Activated CD4-positive, alpha-beta T cell treated with anti-CD3 and anti-CD28 coated beads, Interleukin-2, amount 10 ng/mL, durations not matched to agents 7 days and 5 days (primary cell): Measurements from ENCODE around the gene MEGF11. TPM values are rescaled to one million over a fixed set of nuclear protein-coding genes. Genes with fewer than 3 reads are reported as not detected.
"Not testable (repeated sequence)": the region's sequence is repeated elsewhere in the genome, so short reads cannot be mapped to it uniquely, and the experiment has no call there.

Experiments
- CTCF ChIA-PET: fragments of 350-600 bp; sonication (Branson Sonifier 250); formaldehyde crosslinking; loops from one replicate; lab custom pipeline; 2021; ENCODE audit warnings: antibody characterized with exemption; lab: Charles Lee
- POLR2A ChIA-PET: fragments of 350-600 bp; sonication (Branson Sonifier 250); formaldehyde crosslinking; loops from one replicate; lab custom pipeline; 2021; ENCODE audit warnings: antibody characterized with exemption; lab: Charles Lee
- DNase-seq: peaks from one replicate; pipeline ENCODE4 v3.0.0-alpha.2; 2020
- H3K27ac Mint-ChIP-seq: one replicate; pipeline ENCODE4 v1.8.0; 2021; ENCODE audit warnings: mild to moderate bottlenecking, moderate library complexity, mixed read lengths
- H3K27me3 Mint-ChIP-seq: one replicate; pipeline ENCODE4 v1.8.0; 2021; ENCODE audit warnings: mixed read lengths
- H3K36me3 Mint-ChIP-seq: one replicate; pipeline ENCODE4 v1.8.0; 2021; ENCODE audit warnings: low read depth, mixed read lengths
- H3K4me1 Mint-ChIP-seq: one replicate; pipeline ENCODE4 v1.8.0; 2021; ENCODE audit warnings: mixed read lengths
- H3K4me3 Mint-ChIP-seq: one replicate; pipeline ENCODE4 v1.8.0; 2021; ENCODE audit warnings: mild to moderate bottlenecking, moderate library complexity, mixed read lengths
- H3K9me3 Mint-ChIP-seq: one replicate; pipeline ENCODE4 v1.8.0; 2021; ENCODE audit warnings: mixed read lengths
- total RNA-seq, 2 experiments: library from RNA; stranded (reverse); gene quantifications; one replicate each; pipeline ENCODE4 v1.2.3, GENCODE V29; 2021

MEGF11 gene
- total RNA-seq, 2 experiments from 2014 or later, result not detected

GRCh38 chr15:65982627-65983322 lies 270.8 kb downstream of the MEGF11 start:
- H3K27me3 Mint-ChIP-seq, result peaks cover 45% of the 10 kb centered on the region
- ChIA-PET CTCF (no interaction called here), POLR2A (no interaction called here)
- H3K4me3 Mint-ChIP-seq, result peak overlapping the region; percentile 57
- peaks cover 15% of the 10 kb centered on the region for H3K4me1 Mint-ChIP-seq
- no peak overlapping the region for H3K27ac Mint-ChIP-seq
- H3K36me3 Mint-ChIP-seq, result no peaks in the 10 kb centered on the region
- H3K9me3 Mint-ChIP-seq, result no peaks in the 10 kb centered on the region
- DNase-seq, result no peak

DNA sequence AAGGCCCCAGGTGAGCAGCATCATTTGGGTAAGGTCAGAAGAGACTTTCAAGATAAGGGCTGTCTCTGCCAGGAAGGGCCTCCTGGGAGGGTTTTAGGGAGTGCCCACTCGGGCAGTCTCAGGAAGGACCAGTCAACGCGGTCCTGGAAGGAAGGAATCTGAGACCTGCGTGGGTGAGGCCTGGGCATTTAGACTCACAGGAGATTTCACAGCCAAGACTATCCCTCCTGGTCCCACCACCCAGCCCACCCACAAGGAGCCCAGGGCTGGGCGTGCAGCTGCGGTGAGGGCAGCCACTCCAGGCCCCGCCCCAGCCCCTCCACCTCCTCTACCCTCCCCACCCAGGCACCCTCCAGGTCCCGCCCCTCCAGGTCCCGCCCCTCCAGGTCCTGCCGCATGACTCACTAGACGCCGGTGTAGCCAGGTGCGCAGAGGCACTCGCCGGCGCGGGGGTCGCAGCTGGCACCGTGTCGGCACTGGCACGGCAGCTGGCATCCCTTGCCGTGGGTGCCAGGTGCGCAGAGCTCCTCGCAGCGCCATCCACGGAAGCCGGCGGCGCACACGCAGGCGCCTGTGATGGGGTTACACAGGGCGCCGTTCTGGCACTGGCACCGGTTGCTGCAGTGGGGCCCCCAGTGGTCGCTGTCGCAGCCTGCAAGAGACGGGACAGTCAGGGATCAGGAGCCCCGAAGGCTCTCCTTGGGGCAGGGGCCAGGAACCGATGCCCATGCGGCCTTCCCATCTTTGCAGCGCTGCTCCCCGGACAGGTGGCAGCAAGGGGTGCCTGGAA lies 271.5 kb downstream of the MEGF11 start:
- Mint-ChIP-seq H3K27ac (no peak overlapping the region), H3K4me1 (peaks cover 15% of the 10 kb centered on the region), H3K4me3 (peak overlapping the region; percentile 57), H3K27me3 (peaks cover 44% of the 10 kb centered on the region), H3K9me3 (no peaks in the 10 kb centered on the region), H3K36me3 (no peaks in the 10 kb centered on the region)
- CTCF ChIA-PET, result interaction anchor here (0.6 kb wide), 1 partner anchor 601 kb away, joined by 5 read pairs; no protein-coding TSS in a partner anchor
- POLR2A ChIA-PET, result no interaction called here
- DNase-seq, result peak; percentile 64

- Mint-ChIP-seq H3K4me1 (peaks cover 15% of the 10 kb centered on the region), H3K27ac (no peak overlapping the region), H3K9me3 (no peaks in the 10 kb centered on the region), H3K36me3 (no peaks in the 10 kb centered on the region), H3K27me3 (peaks cover 36% of the 10 kb centered on the region), H3K4me3 (no peak overlapping the region)
- peak; percentile 33 for DNase-seq
- CTCF ChIA-PET, result no interaction called here
- POLR2A ChIA-PET, result no interaction called here
Observed at GRCh38 chr15:65980824-65981456, 272.6 kb downstream of the MEGF11 start.

DNA sequence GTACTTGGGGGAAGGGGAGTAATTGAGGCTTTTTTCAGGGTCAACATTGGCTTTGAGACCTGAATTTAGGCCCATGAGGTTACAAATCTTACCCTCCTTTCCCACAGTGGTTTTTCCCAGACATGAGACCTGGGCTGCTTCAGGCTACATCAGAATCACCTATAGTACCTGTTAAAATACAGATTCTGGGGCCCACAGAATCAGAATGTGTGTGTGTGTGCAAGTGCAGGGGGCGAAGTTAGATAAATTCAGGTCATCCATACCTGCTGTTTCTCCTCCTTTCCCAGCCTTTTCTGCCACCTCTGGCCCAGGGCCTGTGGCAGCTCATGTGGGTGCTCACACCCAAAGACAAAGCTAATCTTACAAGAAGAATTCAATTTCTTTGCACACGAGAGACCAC lies 273.7 kb downstream of the MEGF11 start:
- ChIA-PET POLR2A (no interaction called here), CTCF (no interaction called here)
- Mint-ChIP-seq H3K4me3 (no peak overlapping the region), H3K4me1 (peaks cover 15% of the 10 kb centered on the region), H3K27me3 (peaks cover 29% of the 10 kb centered on the region), H3K27ac (no peak overlapping the region), H3K9me3 (no peaks in the 10 kb centered on the region), H3K36me3 (no peaks in the 10 kb centered on the region)
- no peak for DNase-seq

- peaks cover 15% of the 10 kb centered on the region for H3K4me1 Mint-ChIP-seq
- ChIA-PET CTCF (interaction anchor here (1.3 kb wide), 1 partner anchor 77 kb away, joined by 3 read pairs; no protein-coding TSS in a partner anchor), POLR2A (no interaction called here)
- no peak for DNase-seq
- H3K4me3 Mint-ChIP-seq, result no peak overlapping the region
- no peak overlapping the region for H3K27ac Mint-ChIP-seq
- peaks cover 29% of the 10 kb centered on the region for H3K27me3 Mint-ChIP-seq
- H3K36me3 Mint-ChIP-seq, result no peaks in the 10 kb centered on the region
- H3K9me3 Mint-ChIP-seq, result no peaks in the 10 kb centered on the region
Observed at GRCh38 chr15:65979316-65979715, 274.2 kb downstream of the MEGF11 start.

DNA sequence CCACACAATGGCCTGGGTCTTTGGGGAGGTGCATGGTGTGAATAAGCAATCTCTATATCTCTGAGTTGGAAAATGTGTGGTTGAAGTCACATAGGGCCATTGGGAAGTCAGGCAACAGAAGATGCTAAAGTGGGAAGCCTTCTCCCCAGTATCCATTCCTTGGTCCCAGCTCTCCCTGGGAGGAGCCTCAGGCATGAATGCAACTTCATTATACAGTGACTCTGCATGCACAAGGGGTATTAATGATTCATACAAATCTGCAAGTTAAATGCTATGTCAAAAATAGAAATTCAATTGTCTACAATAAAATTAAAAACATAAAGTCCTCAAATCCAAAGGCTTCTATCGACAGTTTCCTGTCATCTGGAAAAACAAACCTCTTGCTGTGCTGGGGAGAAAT lies 275.4 kb downstream of the MEGF11 start:
- peaks cover 15% of the 10 kb centered on the region for H3K4me1 Mint-ChIP-seq
- ChIA-PET POLR2A (interaction anchor here (0.7 kb wide), 1 partner anchor 26 kb away, joined by 3 read pairs; no protein-coding TSS in a partner anchor), CTCF (interaction anchor here (0.6 to 1.3 kb wide), 3 partner anchors 79 to 898 kb away, joined by 3 to 4 read pairs (median 3); no protein-coding TSS in a partner anchor)
- H3K4me3 Mint-ChIP-seq, result no peak overlapping the region
- H3K27me3 Mint-ChIP-seq, result peaks cover 27% of the 10 kb centered on the region
- H3K27ac Mint-ChIP-seq, result no peak overlapping the region
- no peaks in the 10 kb centered on the region for H3K36me3 Mint-ChIP-seq
- no peak for DNase-seq
- H3K9me3 Mint-ChIP-seq, result no peaks in the 10 kb centered on the region

GRCh38 chr15:65976196-65976595 lies 277.4 kb downstream of the MEGF11 start:
- H3K4me3 Mint-ChIP-seq, H3K27ac Mint-ChIP-seq, H3K9me3 Mint-ChIP-seq, H3K4me1 Mint-ChIP-seq, POLR2A ChIA-PET, H3K36me3 Mint-ChIP-seq, DNase-seq: not testable (repeated sequence)
- peaks cover 28% of the 10 kb centered on the region for H3K27me3 Mint-ChIP-seq
- CTCF ChIA-PET, result interaction anchor here (0.8 kb wide), 1 partner anchor 19 kb away, joined by 3 read pairs; no protein-coding TSS in a partner anchor

DNA sequence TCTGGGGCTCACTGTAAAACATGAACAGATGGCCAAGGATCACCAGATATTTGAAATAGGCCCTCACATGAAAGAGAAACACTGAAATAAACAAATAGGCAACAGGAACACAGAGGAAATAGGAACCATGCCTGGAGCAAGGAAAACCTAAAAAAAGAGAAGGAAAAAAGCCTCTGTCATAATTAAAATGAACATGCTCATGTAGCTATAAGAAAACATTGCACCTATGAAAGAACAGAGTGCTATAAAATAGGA lies 281.9 kb downstream of the MEGF11 start:
- ChIA-PET POLR2A (no interaction called here), CTCF (no interaction called here)
- H3K4me3 Mint-ChIP-seq, result no peak overlapping the region
- no peak overlapping the region for H3K27ac Mint-ChIP-seq
- peaks cover 42% of the 10 kb centered on the region for H3K27me3 Mint-ChIP-seq
- no peaks in the 10 kb centered on the region for H3K9me3 Mint-ChIP-seq
- no peaks in the 10 kb centered on the region for H3K4me1 Mint-ChIP-seq
- H3K36me3 Mint-ChIP-seq, result no peaks in the 10 kb centered on the region
- DNase-seq, result no peak

GRCh38 chr15:65970937-65971740 lies 282.4 kb downstream of the MEGF11 start:
- no peaks in the 10 kb centered on the region for H3K4me1 Mint-ChIP-seq
- POLR2A ChIA-PET, result no interaction called here
- CTCF ChIA-PET, result interaction anchor here (0.5 kb wide), 1 partner anchor 334 kb away, joined by 3 read pairs; no protein-coding TSS in a partner anchor

DNA sequence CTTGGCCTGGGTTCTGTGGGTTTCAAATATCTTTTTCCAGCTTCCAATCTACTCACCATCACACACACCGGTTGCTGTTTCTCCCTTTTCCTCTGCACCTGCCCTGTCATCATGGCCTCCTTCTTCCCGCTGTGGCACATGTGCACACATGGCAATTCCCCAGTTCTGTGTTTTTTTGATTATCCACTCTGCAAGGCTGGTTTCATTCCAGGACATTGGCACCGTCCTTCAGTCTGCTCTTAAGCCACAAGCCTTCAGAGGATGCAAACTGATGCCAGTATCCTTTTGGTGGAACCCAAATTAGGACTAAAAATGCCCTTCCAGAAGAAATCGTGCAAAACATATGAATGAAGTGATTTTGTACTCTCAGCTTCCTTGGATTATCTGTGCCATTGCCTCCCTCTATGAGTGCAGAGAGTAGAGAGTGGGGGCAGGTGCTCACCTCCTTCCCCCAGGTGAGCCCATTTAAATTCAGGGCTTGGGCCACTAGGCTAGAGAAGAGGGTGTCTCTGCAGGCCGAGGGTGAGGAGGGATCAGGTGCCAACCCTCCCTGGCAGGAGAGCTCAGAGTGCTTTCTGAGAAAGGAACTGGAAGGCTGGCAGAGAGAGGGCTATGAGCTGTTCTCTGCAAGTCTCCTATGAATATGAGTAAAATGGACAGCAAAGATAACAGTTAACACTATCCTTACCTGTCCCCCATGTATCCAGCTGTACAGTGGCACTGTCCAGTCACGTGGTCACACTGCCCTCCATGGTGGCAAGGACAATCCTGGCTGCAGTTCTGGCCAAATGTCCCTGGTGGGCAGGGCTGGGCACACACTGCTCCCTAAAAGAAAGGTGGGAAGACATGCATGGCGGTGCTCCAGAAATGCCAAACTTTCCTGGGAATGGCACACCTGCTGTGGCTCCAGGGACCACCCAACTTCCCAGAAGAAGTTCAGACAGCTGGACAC lies 283.4 kb downstream of the MEGF11 start:
- no peaks in the 10 kb centered on the region for H3K4me1 Mint-ChIP-seq
- H3K27me3 Mint-ChIP-seq, result peaks cover 42% of the 10 kb centered on the region
- CTCF ChIA-PET, result interaction anchor here (0.9 to 1.2 kb wide), 2 partner anchors 10 to 16 kb away, joined by 3 read pairs; no protein-coding TSS in a partner anchor

More at GRCh38 chr15:65970937-65971740, 282.4 kb downstream of the MEGF11 start:
- Mint-ChIP-seq H3K27ac (no peak overlapping the region), H3K9me3 (no peaks in the 10 kb centered on the region), H3K27me3 (peaks cover 42% of the 10 kb centered on the region), H3K4me3 (no peak overlapping the region), H3K36me3 (no peaks in the 10 kb centered on the region)
- no peak for DNase-seq

DNA sequence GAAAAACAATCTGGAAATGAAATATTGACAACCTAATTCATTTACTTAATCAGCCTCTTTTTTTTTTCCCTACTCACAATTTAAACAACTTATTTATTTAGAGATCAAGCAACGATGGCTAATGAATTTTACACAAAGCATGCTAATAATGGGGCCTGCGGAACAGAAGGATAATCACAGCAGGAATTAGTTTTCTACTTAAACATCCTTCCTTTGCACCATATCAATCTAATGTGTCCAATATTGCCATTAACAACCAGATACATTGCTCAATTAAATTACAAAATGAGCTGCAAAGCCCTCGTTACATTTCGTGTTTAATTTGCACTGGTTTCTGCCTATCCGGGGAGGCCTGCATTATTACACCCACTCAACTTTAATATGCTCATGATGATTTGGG lies 285.0 kb downstream of the MEGF11 start:
- Mint-ChIP-seq H3K4me1 (no peaks in the 10 kb centered on the region), H3K27ac (no peak overlapping the region), H3K4me3 (no peak overlapping the region), H3K27me3 (peaks cover 35% of the 10 kb centered on the region), H3K9me3 (no peaks in the 10 kb centered on the region), H3K36me3 (no peaks in the 10 kb centered on the region)
- CTCF ChIA-PET, result no interaction called here
- no peak for DNase-seq
- POLR2A ChIA-PET, result no interaction called here

More for the DNA sequence above, 283.4 kb downstream of the MEGF11 start:
- Mint-ChIP-seq H3K9me3 (no peaks in the 10 kb centered on the region), H3K4me3 (no peak overlapping the region), H3K27ac (no peak overlapping the region), H3K36me3 (no peaks in the 10 kb centered on the region)
- POLR2A ChIA-PET, result no interaction called here
- no peak for DNase-seq
